ENCODE measurements around the gene PRRT2.

Gene PRRT2

GRCh38 chr16:29862383-29862883 is 50.4 kb downstream of the PRRT2 start:
- DNase-seq (ENCODE audit: low read depth in 2 of 2): no peak

DNA sequence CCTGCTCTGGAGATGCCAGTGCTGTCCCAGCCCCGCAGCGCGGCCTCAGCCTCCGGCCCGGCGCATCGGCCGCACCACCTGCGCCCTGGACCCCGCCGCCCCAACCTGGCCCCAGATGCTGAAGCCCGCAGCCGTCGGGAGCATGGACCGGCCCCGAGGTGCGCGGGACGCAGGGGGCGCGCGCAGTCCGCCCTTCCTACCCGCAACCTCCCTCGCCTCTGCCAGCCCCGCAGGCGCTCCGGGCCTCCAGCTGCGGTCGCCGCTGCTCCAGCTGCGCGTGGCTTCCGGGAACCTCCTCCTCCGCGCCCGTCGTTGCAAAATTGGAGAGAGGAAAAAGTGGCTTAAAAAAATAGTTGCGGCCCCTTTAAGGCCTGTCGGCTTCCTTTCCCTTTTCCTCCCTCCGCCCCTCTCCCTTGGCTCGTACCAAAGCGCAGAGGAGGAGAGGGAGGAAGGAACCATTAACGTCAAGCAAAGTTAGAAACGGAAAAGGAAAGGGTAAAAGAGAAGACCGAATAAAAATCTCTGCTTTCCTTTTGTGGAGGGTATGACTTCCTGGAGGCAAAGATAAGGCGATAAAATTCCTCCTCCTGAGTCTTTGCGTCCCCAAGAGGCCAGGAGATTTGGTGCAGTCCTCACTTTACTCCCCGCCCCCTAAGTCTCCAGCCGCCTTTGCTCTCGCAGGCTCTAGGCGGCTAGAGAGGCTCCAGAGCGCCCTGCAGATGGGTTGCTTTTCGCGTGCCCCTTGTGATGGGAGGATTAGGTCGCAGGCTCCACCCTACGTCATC is 51.1 kb downstream of the PRRT2 start, which contains the start of gene CDIPT:
TSS of gene CDIPT (minus strand) at position 343 of the 785 bp plus-strand sequence. CDS start 369 bp downstream, outside the sequence.
- peak; percentile 84 to 87 for DNase-seq (ENCODE audit: low read depth in 2 of 2)

DNA sequence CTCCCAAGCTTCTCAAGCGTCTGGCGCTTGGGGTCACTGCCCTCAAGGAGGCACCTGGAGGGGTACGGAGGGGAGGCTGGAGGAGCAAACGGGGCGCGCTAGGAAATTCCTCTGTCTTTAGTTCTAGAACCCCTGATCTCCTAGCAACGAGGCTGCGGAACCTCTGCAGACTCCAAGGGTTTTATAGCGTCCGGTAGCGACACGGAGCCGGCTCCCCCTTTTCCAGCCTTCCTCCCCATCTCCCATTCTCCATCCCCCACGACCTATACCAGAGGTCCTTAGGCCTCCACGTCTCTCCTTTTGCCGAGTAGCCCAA is 51.6 kb downstream of the PRRT2 start:
- no peak for DNase-seq (ENCODE audit: low read depth in 2 of 2)

GRCh38 chr16:29864205-29864604 is 52.2 kb downstream of the PRRT2 start:
- DNase-seq (ENCODE audit: low read depth in 2 of 2): no peak

All from stimulated activated CD8-positive, alpha-beta memory T cell treated with anti-CD3 and anti-CD28 coated beads, Interleukin-2, amount 100 ng/mL, for 1 hour (primary cell).